ENCODE measurements around the gene LHX4.

Gene LHX4

GRCh38 chr1:180190091-180190490 is 40.0 kb upstream of the LHX4 start:
- TF ChIP-seq CTCF (IDR thresholded peaks at IDR 0.05; ENCODE audit: low read length) (no peak), EZH2 (IDR thresholded peaks at IDR 0.05; ENCODE audit: borderline replicate concordance, low read length) (no peak)

DNA sequence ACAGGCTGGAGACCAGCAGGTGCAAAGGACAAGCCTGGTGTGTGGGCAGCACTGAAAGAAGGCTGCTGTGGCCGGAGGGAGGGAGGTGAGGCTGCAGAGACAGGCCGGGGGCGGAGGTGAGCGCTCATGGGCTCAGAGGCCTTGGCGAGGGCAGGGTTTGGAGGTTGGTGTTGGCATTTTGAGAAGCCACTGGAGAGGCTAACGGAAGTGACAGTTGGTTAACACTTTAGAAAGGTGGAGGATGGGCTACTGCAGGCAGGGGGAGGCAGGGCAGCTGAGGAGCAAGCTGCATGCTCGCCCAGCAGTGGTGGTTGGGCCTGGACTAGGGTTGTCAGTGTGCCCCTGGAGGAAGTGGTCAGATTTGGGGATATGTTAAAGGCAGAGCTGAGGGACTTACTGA is 37.9 kb upstream of the LHX4 start:
- Histone ChIP-seq H3K4me2 (ENCODE audit: low read length) (no peak overlapping the region), H3K9me3 (ENCODE audit: low read length) (no peaks in the 10 kb centered on the region), H3K9ac (ENCODE audit: low read length) (no peak overlapping the region), H3K27ac (ENCODE audit: low read depth, low read length, poor library complexity, severe bottlenecking) (no peak overlapping the region), H4K20me1 (ENCODE audit: insufficient read depth, low read length) (no peaks in the 10 kb centered on the region), H3K79me2 (ENCODE audit: insufficient read depth, low read length) (no peaks in the 10 kb centered on the region), H3K27me3 (ENCODE audit: insufficient read depth, low read length) (no peaks in the 10 kb centered on the region), H3K9me2 (ENCODE audit: low read depth, low read length) (no peaks in the 10 kb centered on the region), H3K4me1 (ENCODE audit: insufficient read depth, low read length, severe bottlenecking) (no peaks in the 10 kb centered on the region), H3K36me3 (ENCODE audit: insufficient read depth, low read length) (no peaks in the 10 kb centered on the region), H2AFZ (ENCODE audit: low read length) (no peak overlapping the region), H3K4me3 (ENCODE audit: low read depth, low read length, poor library complexity, severe bottlenecking) (no peak overlapping the region), H3F3A (ENCODE audit: insufficient read depth, low read length) (no peaks in the 10 kb centered on the region)
- TF ChIP-seq CTCF (IDR thresholded peaks at IDR 0.05; ENCODE audit: low read length) (no peak), EZH2 (IDR thresholded peaks at IDR 0.05; ENCODE audit: borderline replicate concordance, low read length) (no peak)

More at GRCh38 chr1:180190091-180190490, 40.0 kb upstream of the LHX4 start:
- Histone ChIP-seq H3K4me2 (ENCODE audit: low read length) (no peak overlapping the region), H3K4me3 (ENCODE audit: low read depth, low read length, poor library complexity, severe bottlenecking) (no peak overlapping the region), H3K9ac (ENCODE audit: low read length) (no peak overlapping the region), H3K79me2 (ENCODE audit: insufficient read depth, low read length) (no peaks in the 10 kb centered on the region), H3K9me2 (ENCODE audit: low read depth, low read length) (no peaks in the 10 kb centered on the region), H3K27me3 (ENCODE audit: insufficient read depth, low read length) (0 out of 2 replicates have a peak, but pooled peaks cover 5% of the 10 kb centered on the region), H3K4me1 (ENCODE audit: insufficient read depth, low read length, severe bottlenecking) (no peaks in the 10 kb centered on the region), H4K20me1 (ENCODE audit: insufficient read depth, low read length) (no peaks in the 10 kb centered on the region), H3K36me3 (ENCODE audit: insufficient read depth, low read length) (no peaks in the 10 kb centered on the region), H3K27ac (ENCODE audit: low read depth, low read length, poor library complexity, severe bottlenecking) (no peak overlapping the region), H2AFZ (ENCODE audit: low read length) (no peak overlapping the region), H3K9me3 (ENCODE audit: low read length) (no peaks in the 10 kb centered on the region), H3F3A (ENCODE audit: insufficient read depth, low read length) (no peaks in the 10 kb centered on the region)

GRCh38 chr1:180193141-180194047 is 36.7 kb upstream of the LHX4 start:
- TF ChIP-seq CTCF (IDR thresholded peaks at IDR 0.05; ENCODE audit: low read length) (no peak), EZH2 (IDR thresholded peaks at IDR 0.05; ENCODE audit: borderline replicate concordance, low read length) (no peak)
- Histone ChIP-seq H3F3A (ENCODE audit: insufficient read depth, low read length) (no peaks in the 10 kb centered on the region), H3K9me2 (ENCODE audit: low read depth, low read length) (no peaks in the 10 kb centered on the region), H3K9ac (ENCODE audit: low read length) (no peak overlapping the region), H3K36me3 (ENCODE audit: insufficient read depth, low read length) (no peaks in the 10 kb centered on the region), H3K9me3 (ENCODE audit: low read length) (no peaks in the 10 kb centered on the region), H3K4me1 (ENCODE audit: insufficient read depth, low read length, severe bottlenecking) (no peaks in the 10 kb centered on the region), H3K79me2 (ENCODE audit: insufficient read depth, low read length) (no peaks in the 10 kb centered on the region), H3K4me2 (ENCODE audit: low read length) (no peak overlapping the region), H3K4me3 (ENCODE audit: low read depth, low read length, poor library complexity, severe bottlenecking) (no peak overlapping the region), H3K27me3 (ENCODE audit: insufficient read depth, low read length) (no peaks in the 10 kb centered on the region), H2AFZ (ENCODE audit: low read length) (no peak overlapping the region), H4K20me1 (ENCODE audit: insufficient read depth, low read length) (no peaks in the 10 kb centered on the region), H3K27ac (ENCODE audit: low read depth, low read length, poor library complexity, severe bottlenecking) (no peak overlapping the region)
